HUDEP-2 (cell line): ENCODE data around the gene USO1.
"Not testable (repeated sequence)": the region's sequence is repeated elsewhere in the genome, so short reads cannot be mapped to it uniquely, and the experiment has no call there.

Experiments
- DNase-seq, 76 experiments: peaks; one replicate each; lab custom pipeline; 2025; ENCODE audit not compliant: unreplicated experiment in 76 of 76; lab: John Stamatoyannopoulos, UW

The USO1 gene

DNA sequence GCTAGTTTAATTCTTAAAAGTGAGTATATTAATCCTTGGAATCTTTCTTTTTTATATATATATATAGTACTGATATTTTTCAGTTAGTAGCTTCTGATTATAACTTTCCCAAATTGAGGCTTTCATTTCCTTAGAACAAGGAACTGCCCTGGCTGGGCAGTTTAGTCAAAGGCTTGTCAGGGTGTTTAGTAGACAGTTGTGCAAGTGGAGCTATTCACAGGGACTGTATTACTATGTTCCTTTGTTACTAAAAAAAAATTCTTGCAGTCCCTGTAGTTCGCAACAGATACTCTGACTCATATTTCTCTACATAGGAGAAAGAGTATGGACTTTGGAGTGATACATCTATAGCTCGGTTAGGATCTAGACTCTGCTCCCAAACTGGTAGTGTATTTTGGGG, 20.8 kb downstream of the USO1 start:
- peak in 20 of 76 experiments; percentile 6 to 60 (median 18) for DNase-seq

- peak in 18 of 76 experiments; percentile 1 to 63 (median 16) for DNase-seq
Observed at GRCh38 chr4:75745721-75746199, 21.4 kb downstream of the USO1 start.

DNA sequence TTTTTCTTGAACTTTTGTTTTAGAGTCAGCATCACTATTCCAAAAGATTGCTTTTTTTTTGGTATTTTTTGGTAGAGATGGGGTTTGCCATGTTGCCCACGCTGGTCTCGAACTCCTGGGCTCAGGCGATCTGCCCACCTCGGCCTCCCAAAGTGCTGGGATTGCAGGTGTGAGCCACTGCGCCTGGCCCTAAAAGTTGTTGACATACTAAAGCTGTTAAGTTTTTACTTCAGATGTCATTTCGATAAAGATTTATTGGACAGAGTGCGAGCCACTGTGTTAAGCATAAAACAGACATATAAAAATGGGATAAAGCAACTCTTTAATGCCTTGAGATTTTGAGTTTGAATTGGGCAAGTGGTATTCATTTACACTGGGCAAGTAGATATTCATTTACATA, 28.3 kb downstream of the USO1 start:
- no peak for DNase-seq

DNA sequence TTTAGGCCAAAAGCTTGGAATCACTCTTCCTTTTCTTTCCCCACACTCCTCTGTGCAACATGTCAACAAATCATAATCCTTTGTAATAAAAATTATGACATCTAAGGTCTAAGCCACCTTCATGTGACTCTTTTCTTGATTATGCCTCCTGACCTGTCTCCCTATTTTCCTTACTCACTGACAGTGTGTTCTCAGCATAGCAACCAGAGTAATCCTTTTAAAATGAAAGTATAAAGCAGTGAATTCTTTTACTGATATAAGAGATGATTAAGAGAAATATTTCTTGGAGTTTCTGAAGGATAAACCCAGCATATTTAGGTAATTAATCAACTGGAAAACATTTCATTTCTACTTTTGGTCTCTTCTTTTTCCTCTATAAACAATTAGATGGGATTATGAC, 44.7 kb downstream of the USO1 start:
- DNase-seq: no peak

- no peak for DNase-seq
Observed at GRCh38 chr4:75771607-75772006, 47.2 kb downstream of the USO1 start.

DNA sequence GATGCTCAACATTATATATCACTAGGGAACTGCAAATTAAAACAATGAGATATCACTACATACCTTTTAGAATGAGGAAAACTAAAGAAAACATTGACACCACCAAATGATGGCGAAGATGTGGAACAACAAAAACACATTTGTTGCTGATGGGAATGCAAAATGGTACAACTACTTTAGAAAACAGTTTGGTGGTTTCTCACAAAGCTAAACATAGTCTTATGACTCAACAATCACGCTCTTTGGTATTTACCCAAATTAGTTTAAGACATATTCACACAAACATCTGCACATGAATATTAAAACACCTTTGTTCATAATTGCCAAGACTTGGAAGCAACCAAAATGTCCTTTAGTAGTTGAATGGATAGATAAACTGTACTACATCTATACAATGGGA, 53.2 kb downstream of the USO1 start:
- no peak for DNase-seq

GRCh38 chr4:75779105-75779757, 54.9 kb downstream of the USO1 start:
- no peak for DNase-seq

DNA sequence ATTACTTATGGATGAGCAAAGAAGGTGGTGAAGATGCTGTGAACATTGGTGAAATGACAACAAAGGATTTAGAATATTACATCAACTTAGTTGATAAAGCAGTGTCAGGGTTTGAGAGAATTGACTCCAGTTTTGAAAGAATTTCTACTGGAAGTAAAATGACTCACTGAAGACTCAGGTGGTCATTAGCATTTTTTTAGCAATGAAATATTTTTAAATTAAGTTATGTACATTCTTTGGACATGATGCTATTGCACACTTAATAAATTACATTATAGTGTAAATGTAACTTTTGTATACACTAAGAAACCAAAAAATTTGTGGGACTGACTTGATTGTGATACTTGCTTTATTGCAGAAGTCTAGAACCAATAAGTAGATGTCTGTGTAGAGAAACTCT, 56.9 kb downstream of the USO1 start:
- no peak for DNase-seq

GRCh38 chr4:75786526-75786925, 62.1 kb downstream of the USO1 start:
- DNase-seq: no peak

GRCh38 chr4:75786938-75787337, 62.6 kb downstream of the USO1 start:
- no peak for DNase-seq

GRCh38 chr4:75790024-75790423, 65.6 kb downstream of the USO1 start:
- DNase-seq: no peak

DNA sequence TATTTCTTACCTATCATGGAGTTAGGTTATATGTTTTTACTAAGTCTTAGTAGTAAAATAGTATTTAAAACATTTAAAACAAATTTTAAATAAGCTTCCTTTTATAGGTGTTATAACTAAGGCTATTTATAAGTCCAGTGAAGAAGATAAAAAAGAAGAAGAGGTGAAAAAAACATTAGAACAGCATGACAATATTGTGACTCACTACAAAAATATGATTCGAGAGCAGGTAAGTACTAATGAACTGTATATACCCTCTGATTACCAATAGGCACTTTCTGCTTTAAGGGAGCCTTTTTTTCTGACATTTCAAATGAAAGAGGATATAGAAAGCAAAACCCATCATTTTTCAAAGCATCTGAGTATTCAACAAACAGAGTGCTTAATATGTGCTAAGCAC, 76.6 kb downstream of the USO1 start:
- no peak for DNase-seq

DNA sequence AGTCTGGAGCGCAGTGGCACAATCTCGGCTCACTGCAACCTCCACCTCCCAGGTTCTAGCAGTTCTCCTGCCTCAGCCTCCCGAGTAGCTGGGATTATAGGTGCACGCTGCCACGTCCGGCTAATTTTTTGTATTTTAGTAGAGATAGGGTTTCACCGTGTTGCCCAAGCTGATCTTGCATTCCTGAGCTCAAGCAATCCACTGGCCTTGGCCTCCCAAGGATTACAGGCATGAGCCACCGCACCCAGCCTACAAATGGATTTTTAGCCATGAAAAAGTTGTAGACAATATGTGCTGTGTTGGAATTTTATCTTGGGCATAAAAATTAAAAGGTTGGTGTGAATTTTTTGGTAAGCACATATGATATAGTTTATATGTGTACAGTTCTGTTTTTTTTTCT, 81.7 kb downstream of the USO1 start:
- DNase-seq: not testable (repeated sequence)

DNA sequence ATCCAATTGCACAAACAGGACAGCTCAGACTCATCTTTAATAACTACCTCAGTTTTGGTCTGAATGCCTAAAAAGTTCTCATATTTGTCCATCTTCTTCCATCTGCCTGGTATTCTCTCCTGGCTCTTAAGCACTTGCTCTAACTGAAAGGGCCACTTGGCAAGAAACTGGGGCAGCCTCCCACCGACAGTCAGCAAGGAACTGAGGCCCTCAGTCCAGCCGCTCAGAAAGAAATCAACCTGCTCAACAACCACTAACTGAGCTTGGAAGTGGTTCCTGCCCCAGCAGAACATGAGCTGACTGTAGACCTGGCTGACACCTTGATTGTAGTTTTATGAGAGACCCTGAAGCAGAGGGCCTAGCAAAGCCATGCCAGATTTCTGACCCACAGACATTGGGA, 93.5 kb downstream of the USO1 start:
- DNase-seq: no peak

GRCh38 chr4:75819121-75819520, 94.7 kb downstream of the USO1 start:
- no peak for DNase-seq

GRCh38 chr4:75820197-75820596, 95.8 kb downstream of the USO1 start:
- DNase-seq: no peak

- DNase-seq: no peak
Observed at GRCh38 chr4:75820676-75821075, 96.3 kb downstream of the USO1 start.

GRCh38 chr4:75821216-75821615, 96.8 kb downstream of the USO1 start:
- DNase-seq: no peak

DNA sequence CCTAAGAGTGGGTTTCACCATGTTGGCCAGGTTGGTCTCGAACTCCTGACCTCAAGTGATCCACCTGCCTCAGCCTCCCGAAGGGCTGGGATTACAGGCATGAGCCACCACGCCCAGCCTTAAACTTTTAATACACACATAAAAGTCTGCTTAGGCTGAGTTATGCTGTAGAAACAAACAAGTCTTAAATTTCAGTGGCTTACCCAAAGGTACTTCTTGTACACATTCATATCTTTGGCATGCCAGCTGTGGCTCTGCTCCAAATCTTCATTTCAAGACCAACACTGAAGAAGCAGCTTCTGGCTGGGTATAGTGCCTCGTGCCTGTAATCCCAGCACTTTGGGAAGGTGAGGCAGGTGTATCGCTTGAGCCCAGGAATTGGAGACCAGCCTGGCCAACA, 97.6 kb downstream of the USO1 start:
- no peak for DNase-seq

DNA sequence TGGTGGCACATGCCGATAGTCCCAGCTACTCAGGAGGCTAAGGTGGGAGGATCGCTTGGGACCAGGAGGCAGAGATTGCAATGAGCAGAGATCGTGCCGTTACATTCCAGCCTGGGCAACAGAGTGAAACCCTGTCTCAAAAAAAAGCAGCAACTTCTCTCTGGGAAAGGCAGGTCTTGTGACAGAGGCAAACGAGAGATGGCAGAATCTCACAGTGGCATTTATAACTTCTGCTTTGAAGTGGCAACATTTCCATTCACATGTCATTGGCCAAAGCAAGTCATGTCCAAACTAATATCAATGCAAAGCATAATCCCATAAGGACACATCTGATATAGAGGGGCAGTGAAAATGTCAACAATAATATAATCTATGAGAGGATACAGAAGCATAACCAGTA, 98.0 kb downstream of the USO1 start:
- DNase-seq: no peak

- DNase-seq: no peak
Observed at GRCh38 chr4:75823812-75824211, 99.4 kb downstream of the USO1 start.

DNA sequence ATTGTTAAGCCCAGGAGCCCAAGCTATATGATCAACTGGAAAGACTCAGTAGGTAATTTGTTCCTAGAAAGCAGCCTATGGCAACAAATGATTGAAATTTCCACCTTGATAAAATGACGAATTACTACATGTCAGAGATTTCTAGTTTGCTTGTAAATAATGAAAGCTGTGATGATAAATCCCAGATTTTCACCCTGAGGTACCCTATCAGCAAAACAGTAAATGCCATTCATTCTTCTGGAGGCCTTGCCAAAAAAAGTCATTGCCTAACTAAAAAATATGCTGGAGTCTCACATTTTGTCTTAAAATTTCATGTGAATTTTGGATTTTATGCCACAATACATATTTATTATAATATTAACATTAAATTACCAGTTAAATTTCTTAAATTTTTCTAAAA, 106.5 kb downstream of the USO1 start:
- DNase-seq: no peak

- DNase-seq: no peak
Observed at GRCh38 chr4:75831856-75832405, 107.6 kb downstream of the USO1 start.
